ENCODE measurements around the gene LENEP.
"Not testable (repeated sequence)": the region's sequence is repeated elsewhere in the genome, so short reads cannot be mapped to it uniquely, and the experiment has no call there.

Gene LENEP

GRCh38 chr1:154975409-154976059, 17.9 kb upstream of the LENEP start:
- DNase-seq: peak; percentile 75

- DNase-seq: not testable (repeated sequence)
These were observed 15.6 kb upstream of the LENEP start for GRCh38 chr1:154977762-154978161.

GRCh38 chr1:154978360-154978759, 15.0 kb upstream of the LENEP start:
- no peak for DNase-seq

GRCh38 chr1:154982341-154982740, 11.0 kb upstream of the LENEP start:
- DNase-seq: no peak

- DNase-seq: peak; percentile 100
These were observed 10.3 kb upstream of the LENEP start, which contains the start of gene FLAD1 for GRCh38 chr1:154982897-154983648. FLAD1 (plus strand) TSS chr1:154983344; CDS start chr1:154983695, 351 bp downstream.

GRCh38 chr1:154983776-154984466, 9.5 kb upstream of the LENEP start:
- no peak for DNase-seq

- DNase-seq: not testable (repeated sequence)
These were observed 6.7 kb upstream of the LENEP start for GRCh38 chr1:154986736-154987135.

GRCh38 chr1:154987326-154987725, 6.1 kb upstream of the LENEP start:
- no peak for DNase-seq

- no peak for DNase-seq
These were observed 5.1 kb upstream of the LENEP start for GRCh38 chr1:154988058-154988954.

GRCh38 chr1:154989195-154989860, 4.1 kb upstream of the LENEP start:
- no peak for DNase-seq

- no peak for DNase-seq
These were observed 3.1 kb upstream of the LENEP start for GRCh38 chr1:154990276-154990675.

- no peak for DNase-seq
These were observed 440 bp upstream of the LENEP start for GRCh38 chr1:154992721-154993571.

GRCh38 chr1:154994269-154994587, 842 bp downstream of the LENEP start:
- DNase-seq: no peak

GRCh38 chr1:154994591-154994990, 1.2 kb downstream of the LENEP start:
- DNase-seq: no peak

- not testable (repeated sequence) for DNase-seq
These were observed 2.1 kb downstream of the LENEP start for GRCh38 chr1:154995301-154995983.

- DNase-seq: no peak
These were observed 3.7 kb downstream of the LENEP start for GRCh38 chr1:154996966-154997701.

GRCh38 chr1:154998201-154998780, 4.9 kb downstream of the LENEP start:
- DNase-seq: no peak

GRCh38 chr1:154998818-154999570, 5.6 kb downstream of the LENEP start:
- DNase-seq: peak; percentile 90
